GM13977 (cell line): ENCODE data around the gene METTL16.

Source experiments
- DNase-seq: peaks from one replicate; pipeline ENCODE4 v3.0.0; 2012; ENCODE audit warnings: low spot score
- in situ Hi-C: fragments of 300-500 bp; cut with MboI; formaldehyde crosslinking; loops from one replicate; pipeline ENCODE4 v1.12.0; 2022; ENCODE audit warnings: low sequenced_read_pairs, low pct_unique_long_range_greater_than_20kb, mixed read lengths, inconsistent platforms; ENCODE audit not compliant: unreplicated experiment
- TF ChIP-seq, protein P1 (sequence below): IDR thresholded peaks from 2 replicates; pipeline ENCODE4 v1.5.1; 2012; ENCODE audit warnings: mild to moderate bottlenecking, control low read depth; ENCODE audit not compliant: insufficient read depth; ENCODE audit errors: extremely low read depth, missing control alignments

Gene METTL16

GRCh38 chr17:2372180-2372579, 139.5 kb downstream of the METTL16 start:
- TF ChIP-seq, protein P1, sequence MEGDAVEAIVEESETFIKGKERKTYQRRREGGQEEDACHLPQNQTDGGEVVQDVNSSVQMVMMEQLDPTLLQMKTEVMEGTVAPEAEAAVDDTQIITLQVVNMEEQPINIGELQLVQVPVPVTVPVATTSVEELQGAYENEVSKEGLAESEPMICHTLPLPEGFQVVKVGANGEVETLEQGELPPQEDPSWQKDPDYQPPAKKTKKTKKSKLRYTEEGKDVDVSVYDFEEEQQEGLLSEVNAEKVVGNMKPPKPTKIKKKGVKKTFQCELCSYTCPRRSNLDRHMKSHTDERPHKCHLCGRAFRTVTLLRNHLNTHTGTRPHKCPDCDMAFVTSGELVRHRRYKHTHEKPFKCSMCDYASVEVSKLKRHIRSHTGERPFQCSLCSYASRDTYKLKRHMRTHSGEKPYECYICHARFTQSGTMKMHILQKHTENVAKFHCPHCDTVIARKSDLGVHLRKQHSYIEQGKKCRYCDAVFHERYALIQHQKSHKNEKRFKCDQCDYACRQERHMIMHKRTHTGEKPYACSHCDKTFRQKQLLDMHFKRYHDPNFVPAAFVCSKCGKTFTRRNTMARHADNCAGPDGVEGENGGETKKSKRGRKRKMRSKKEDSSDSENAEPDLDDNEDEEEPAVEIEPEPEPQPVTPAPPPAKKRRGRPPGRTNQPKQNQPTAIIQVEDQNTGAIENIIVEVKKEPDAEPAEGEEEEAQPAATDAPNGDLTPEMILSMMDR, result no peak
- in situ Hi-C loops, result no loop called here
- DNase-seq, result no peak

DNA sequence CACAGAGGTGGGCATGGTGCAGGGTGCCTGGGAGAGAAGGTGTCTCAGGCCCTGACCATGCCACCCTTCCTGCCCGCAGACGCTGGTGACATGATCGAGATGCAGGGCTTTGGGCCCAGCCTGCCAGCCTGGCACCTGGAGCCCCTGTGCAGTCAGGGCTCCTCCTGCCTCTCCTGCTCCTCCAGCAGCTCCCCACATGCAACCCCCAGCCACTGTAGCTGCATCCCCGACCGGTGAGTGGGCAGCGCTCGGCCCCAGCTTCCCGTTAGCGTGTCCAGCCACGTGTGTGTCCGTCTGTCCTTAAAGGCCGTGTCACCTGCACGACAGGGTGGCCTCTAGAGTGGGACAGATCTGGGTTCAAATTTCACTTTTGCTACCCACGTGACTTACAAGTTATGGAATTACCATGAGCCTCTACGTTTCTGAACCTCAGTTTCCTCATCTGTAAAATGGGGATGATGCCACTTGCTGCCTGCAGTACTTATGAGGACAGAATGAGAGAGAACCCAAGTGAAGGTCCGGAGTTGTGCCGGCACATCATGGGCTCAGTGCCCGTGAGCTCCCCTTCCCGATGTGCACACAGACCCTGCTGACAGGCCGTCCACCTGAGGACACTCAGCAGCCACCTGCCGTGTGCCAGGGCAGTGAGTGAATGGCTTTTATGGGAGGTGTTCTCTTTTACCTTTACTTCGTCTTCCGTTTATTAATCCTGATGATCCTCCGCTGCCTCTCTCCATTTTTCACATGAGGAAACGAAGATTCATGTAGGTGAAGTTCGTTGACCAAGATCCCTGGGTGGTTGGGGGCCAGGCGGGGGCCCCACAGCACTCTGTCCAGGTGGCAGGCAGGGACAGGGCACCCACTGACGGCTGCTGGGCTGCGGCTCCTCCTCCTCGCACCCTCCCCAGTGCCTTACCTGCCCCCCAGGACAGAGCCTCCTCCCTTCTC, 140.2 kb downstream of the METTL16 start:
- in situ Hi-C loops, result no loop called here

DNA sequence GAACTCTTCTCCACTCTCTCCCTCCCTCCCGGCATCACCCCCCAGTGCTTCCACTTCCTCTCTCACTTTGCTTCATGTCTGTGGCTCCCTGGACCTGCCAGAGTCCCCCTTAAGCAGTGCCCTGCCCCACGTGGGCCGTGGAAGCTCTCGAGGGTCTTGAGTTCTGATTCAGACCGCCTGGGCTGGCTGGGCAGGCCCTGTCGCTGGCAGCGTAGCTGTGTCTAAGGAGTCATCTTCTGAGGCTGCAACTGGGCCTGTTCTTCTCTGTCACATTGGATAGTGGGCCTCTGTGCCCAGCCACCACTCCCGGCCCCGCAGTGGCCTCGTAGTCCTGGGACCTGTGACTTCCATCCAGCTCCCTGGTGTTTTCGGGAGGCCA, 141.5 kb downstream of the METTL16 start:
- in situ Hi-C loops, result no loop called here
- TF ChIP-seq, protein P1, result no peak
- no peak for DNase-seq

More for the DNA sequence above, 140.2 kb downstream of the METTL16 start:
- TF ChIP-seq, protein P1, result no peak
- no peak for DNase-seq

- in situ Hi-C loops, result no loop called here
- DNase-seq, result no peak
- TF ChIP-seq, protein P1, result no peak
Observed at GRCh38 chr17:2369551-2370210, 142.0 kb downstream of the METTL16 start.

GRCh38 chr17:2369039-2369438, 142.6 kb downstream of the METTL16 start:
- in situ Hi-C loops, result no loop called here
- TF ChIP-seq, protein P1, result no peak
- no peak for DNase-seq

- TF ChIP-seq, protein P1, result no peak
- in situ Hi-C loops, result no loop called here
- DNase-seq, result no peak
Observed at GRCh38 chr17:2368359-2368758, 143.3 kb downstream of the METTL16 start.
